ENCODE results near the gene INPP5D. TPM values are rescaled to one million over a fixed set of nuclear protein-coding genes. Genes with fewer than 3 reads are reported as not detected.

Gene INPP5D
- total RNA-seq, 1 donor from 2014 or later = 5.8 TPM

- intact Hi-C loops (cut with micrococcal nuclease) = loop anchor here (10.0 kb wide), 1 partner anchor 411 kb away; no protein-coding TSS in a partner anchor
- no peak for DNase-seq
- ATAC-seq = no peak
Measured at GRCh38 chr2:233256048-233256447, 195.9 kb downstream of the INPP5D start.

Other genes starting within 250 kb of the INPP5D start
- gene SNORC, start 190.1 kb upstream of the INPP5D start, total RNA-seq = 1.3 TPM
- not detected for gene NGEF, start 47.1 kb upstream of the INPP5D start, total RNA-seq
- gene NEU2, start 27.7 kb upstream of the INPP5D start, total RNA-seq = not detected
- gene ATG16L1, start 191.3 kb downstream of the INPP5D start, total RNA-seq = 18.4 TPM
- not detected for gene SAG, start 247.5 kb downstream of the INPP5D start, total RNA-seq

Measured in left ventricle myocardium superior (tissue), 1 donor.